Endothelial cell of umbilical vein (primary cell): ENCODE data around the gene XRN2. TPM values are rescaled to one million over a fixed set of nuclear protein-coding genes. Genes with fewer than 3 reads are reported as not detected.

Experiments
- BruUV-seq: library from RNA; stranded (reverse); fragments of 400-500 nt; replicated peaks from 2 replicates; lab custom pipeline; 2021; lab: Mats Ljungman, UMichigan
- CTCF ChIA-PET: fragments of 300-600, 350-600 bp; sonication (Branson Sonifier 250); formaldehyde crosslinking; loops from one replicate; lab custom pipeline; 2021; ENCODE audit warnings: antibody characterized with exemption, inconsistent platforms; lab: Charles Lee
- POLR2A ChIA-PET: fragments of 300-600, 350-600 bp; sonication (Branson Sonifier 250); formaldehyde crosslinking; loops from one replicate; lab custom pipeline; 2021; ENCODE audit warnings: antibody characterized with exemption, inconsistent platforms; lab: Charles Lee
- DNase-seq: peaks from one replicate; pipeline ENCODE4 v3.0.0-alpha.2; 2011; ENCODE audit warnings: low read depth, low spot score
- FAIRE-seq: peaks from 2 replicates; lab custom pipeline; 2011; peaks lifted over from hg19 to GRCh38; lab: Jason Lieb, UNC
- H2AFZ ChIP-seq: 2 replicates; pipeline ENCODE4 v1.6.0; 2012; ENCODE audit warnings: low read depth, low read length, control low read depth, inconsistent platforms
- H3K27ac ChIP-seq: 2 replicates; pipeline ENCODE4 v1.5.1; 2011; ENCODE audit warnings: low read depth, mild to moderate bottlenecking, control low read depth, low read length, moderate library complexity; ENCODE audit not compliant: insufficient read depth
- H3K27me3 ChIP-seq, 2 experiments: 2 replicates each; pipeline versions ENCODE4 v1.6.0 to v1.6.1; 2011; ENCODE audit warnings: low read length in 2 of 2, mixed read lengths in 1 of 2; ENCODE audit not compliant: control insufficient read depth in 2 of 2, insufficient read depth in 2 of 2
- H3K36me3 ChIP-seq, 2 experiments: 2 replicates in 1 of 2; 3 replicates in 1 of 2; pipeline ENCODE4 v1.5.1; 2011; ENCODE audit warnings: low read length in 2 of 2, mild to moderate bottlenecking in 1 of 2, moderate library complexity in 1 of 2; ENCODE audit not compliant: control insufficient read depth in 2 of 2, insufficient read depth in 2 of 2; ENCODE audit errors: extremely low read depth in 1 of 2
- H3K4me1 ChIP-seq: 3 replicates; pipeline ENCODE4 v1.5.1; 2011; ENCODE audit warnings: mild to moderate bottlenecking, low read length; ENCODE audit not compliant: control insufficient read depth, insufficient read depth; ENCODE audit errors: extremely low read depth
- H3K4me2 ChIP-seq: 2 replicates; pipeline ENCODE4 v1.6.1; 2011; ENCODE audit warnings: low read length, control low read depth, mixed read lengths; ENCODE audit not compliant: insufficient read depth
- H3K4me3 ChIP-seq, 3 experiments: fragments of 200-600 bp in 1 of 3; sonication (generic), shearing (Covaris generic) in 1 of 3; replicated peaks in 1 of 3; 2 replicates each; pipeline ENCODE4 v1.5.1; 2011 to 2016; ENCODE audit warnings: control low read depth in 3 of 3, low read length in 3 of 3, mild to moderate bottlenecking in 2 of 3, inconsistent platforms in 1 of 3, low read depth in 1 of 3, moderate library complexity in 1 of 3; ENCODE audit not compliant: insufficient read depth in 1 of 3
- H3K79me2 ChIP-seq: 2 replicates; pipeline ENCODE4 v1.6.0; 2012; ENCODE audit warnings: low read length, inconsistent platforms; ENCODE audit not compliant: control insufficient read depth, insufficient read depth
- H3K9ac ChIP-seq: replicated peaks from 2 replicates; pipeline ENCODE3; 2011; ENCODE audit warnings: low read length, control low read depth; ENCODE audit not compliant: insufficient read depth; ENCODE audit errors: extremely low read depth
- H3K9me1 ChIP-seq: replicated peaks from 3 replicates; pipeline ENCODE4 v1.6.0; 2011; ENCODE audit warnings: mild to moderate bottlenecking, low read length; ENCODE audit not compliant: control insufficient read depth, insufficient read depth; ENCODE audit errors: extremely low read depth
- H3K9me3 ChIP-seq: replicated peaks from 2 replicates; pipeline ENCODE4 v1.5.1; 2012; ENCODE audit warnings: low read length, inconsistent platforms; ENCODE audit not compliant: control insufficient read depth, insufficient read depth
- H4K20me1 ChIP-seq: replicated peaks from 2 replicates; pipeline ENCODE3; 2011; ENCODE audit warnings: mild to moderate bottlenecking, low read length; ENCODE audit not compliant: control insufficient read depth, insufficient read depth; ENCODE audit errors: extremely low read depth
- EZH2 ChIP-seq: IDR thresholded peaks from 2 replicates; pipeline ENCODE4 v1.6.1; 2012; ENCODE audit warnings: borderline replicate concordance, low read depth, mild to moderate bottlenecking, moderate library complexity, low read length, inconsistent platforms; ENCODE audit not compliant: severe bottlenecking
- FOS ChIP-seq: IDR thresholded peaks from 2 replicates; pipeline ENCODE4 v1.6.1; 2011; ENCODE audit warnings: mild to moderate bottlenecking, low read length, moderate library complexity, borderline replicate concordance; ENCODE audit not compliant: insufficient read depth
- GATA2 ChIP-seq: IDR thresholded peaks from 2 replicates; pipeline ENCODE4 v1.7.0; 2011; ENCODE audit warnings: low read depth, mild to moderate bottlenecking, moderate library complexity, mixed read lengths, low read length; ENCODE audit not compliant: insufficient read length, insufficient read depth
- JUN ChIP-seq: IDR thresholded peaks from 2 replicates; pipeline ENCODE4 v1.6.1; 2011; ENCODE audit warnings: borderline replicate concordance, low read depth; ENCODE audit not compliant: insufficient read length, insufficient read depth
- MAX ChIP-seq: IDR thresholded peaks from 2 replicates; pipeline ENCODE4 v1.6.1; 2011; ENCODE audit not compliant: insufficient read depth, insufficient read length
- MYC ChIP-seq: IDR thresholded peaks from one replicate; pipeline ENCODE4 v1.6.1; 2011; ENCODE audit warnings: mild to moderate bottlenecking, low read depth, low read length
- POLR2A ChIP-seq: IDR thresholded peaks from 2 replicates; pipeline ENCODE4 v1.6.1; 2012; ENCODE audit warnings: low read depth, mild to moderate bottlenecking, control low read depth, low read length
- POLR2AphosphoS5 ChIP-seq: IDR thresholded peaks from 2 replicates; pipeline ENCODE4 v1.6.1; 2012; ENCODE audit warnings: low read depth, mild to moderate bottlenecking, control low read depth, low read length, moderate library complexity; ENCODE audit not compliant: insufficient read depth
- dilution Hi-C: fragments of 300-500 bp; cut with MboI; formaldehyde crosslinking; loops from one replicate; pipeline ENCODE4 v1.15.0; 2019; ENCODE audit warnings: low sequenced_read_pairs; ENCODE audit not compliant: extremely low pct_ligation_motif_present
- intact Hi-C: fragments of 100-400 bp; cut with micrococcal nuclease; formaldehyde crosslinking; loops from one replicate; pipeline ENCODE4 v1.10.0; 2022
- polyA plus RNA-seq, 4 experiments: library from polyadenylated mRNA; depleted of rRNA in 3 of 4; stranded (reverse) in 3 of 4; unstranded in 1 of 4; fragments of >200 nt; gene quantifications; 2 replicates each; pipeline versions ENCODE4 v1.2.1 to v1.2.3, GENCODE V29; 2011 to 2012; ENCODE audit warnings: missing spikeins in 1 of 4
- total RNA-seq: library from RNA; stranded (reverse); gene quantifications from 2 replicates; pipeline ENCODE4 v1.2.3, GENCODE V29; 2021
- TF ChIP-seq, protein P1 (sequence below), 2 donors: IDR thresholded peaks; 1 replicate in 1 of 2; 2 replicates in 1 of 2; pipeline ENCODE4 v1.5.1; 2011; ENCODE audit warnings: low read length in 2 of 2, mild to moderate bottlenecking in 2 of 2, moderate library complexity in 2 of 2, control low read depth in 1 of 2, inconsistent platforms in 1 of 2, low read depth in 1 of 2; ENCODE audit not compliant: insufficient read depth in 1 of 2; ENCODE audit errors: extremely low read depth in 1 of 2

Gene XRN2
- total and polyA plus RNA-seq, 2 donors (not counting 3 experiments of a cell fraction or from before 2014, with no cell fraction given): 32.3 to 66.6 TPM

DNA sequence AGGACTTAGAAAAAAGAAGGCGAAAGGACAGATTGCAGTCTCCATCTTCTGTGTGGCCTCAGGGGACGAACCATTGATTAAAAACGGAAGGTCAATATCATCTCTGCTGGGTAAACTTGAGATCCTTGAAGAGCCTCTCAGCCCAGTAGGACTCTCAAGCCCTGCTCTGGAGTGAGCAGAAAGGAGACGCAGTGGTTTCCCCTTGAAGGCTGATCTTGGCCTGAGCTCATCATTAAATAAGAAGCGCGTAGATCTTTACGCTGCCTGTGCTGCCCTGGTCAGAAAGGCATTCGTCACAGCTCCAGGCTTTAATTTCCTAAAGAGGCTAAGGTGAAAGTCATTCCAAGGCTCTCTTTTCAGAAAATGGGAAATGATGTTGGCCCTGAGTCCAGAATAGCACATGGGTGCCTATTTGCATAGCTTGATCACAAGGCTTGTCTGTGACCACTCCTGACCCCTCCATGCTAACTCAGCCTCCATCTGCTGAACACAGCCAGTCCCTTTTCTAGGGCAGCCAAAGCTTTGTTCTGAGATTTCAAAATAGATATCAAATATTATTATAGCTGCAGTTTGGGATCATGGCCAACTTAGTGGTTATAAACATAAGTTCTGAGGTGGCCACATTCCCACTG lies 29.3 kb upstream of the XRN2 start:
- H3K4me2 ChIP-seq: no peak overlapping the region
- no peak overlapping the region for H3K4me3 ChIP-seq
- dilution Hi-C loops: no loop called here
- ChIA-PET CTCF (interaction anchor here (0.9 to 1.1 kb wide), 2 partner anchors 30 to 38 kb away, joined by 3 read pairs; partner anchors contain the start of gene XRN2), POLR2A (no interaction called here)
- no peaks in the 10 kb centered on the region for H3K4me1 ChIP-seq
- H3K27me3 ChIP-seq: peaks cover 0 to 2% of the 10 kb centered on the region in 2 experiments
- no peak overlapping the region for H3K9ac ChIP-seq
- no peaks in the 10 kb centered on the region for H3K36me3 ChIP-seq
- H3K9me1 ChIP-seq: no peaks in the 10 kb centered on the region
- no peaks in the 10 kb centered on the region for H4K20me1 ChIP-seq
- no peak for FAIRE-seq
- H3K27ac ChIP-seq: no peak overlapping the region
- no peak overlapping the region for H2AFZ ChIP-seq
- no TSS peak for BruUV-seq
- H3K79me2 ChIP-seq: no peaks in the 10 kb centered on the region
- TF ChIP-seq, protein P1, sequence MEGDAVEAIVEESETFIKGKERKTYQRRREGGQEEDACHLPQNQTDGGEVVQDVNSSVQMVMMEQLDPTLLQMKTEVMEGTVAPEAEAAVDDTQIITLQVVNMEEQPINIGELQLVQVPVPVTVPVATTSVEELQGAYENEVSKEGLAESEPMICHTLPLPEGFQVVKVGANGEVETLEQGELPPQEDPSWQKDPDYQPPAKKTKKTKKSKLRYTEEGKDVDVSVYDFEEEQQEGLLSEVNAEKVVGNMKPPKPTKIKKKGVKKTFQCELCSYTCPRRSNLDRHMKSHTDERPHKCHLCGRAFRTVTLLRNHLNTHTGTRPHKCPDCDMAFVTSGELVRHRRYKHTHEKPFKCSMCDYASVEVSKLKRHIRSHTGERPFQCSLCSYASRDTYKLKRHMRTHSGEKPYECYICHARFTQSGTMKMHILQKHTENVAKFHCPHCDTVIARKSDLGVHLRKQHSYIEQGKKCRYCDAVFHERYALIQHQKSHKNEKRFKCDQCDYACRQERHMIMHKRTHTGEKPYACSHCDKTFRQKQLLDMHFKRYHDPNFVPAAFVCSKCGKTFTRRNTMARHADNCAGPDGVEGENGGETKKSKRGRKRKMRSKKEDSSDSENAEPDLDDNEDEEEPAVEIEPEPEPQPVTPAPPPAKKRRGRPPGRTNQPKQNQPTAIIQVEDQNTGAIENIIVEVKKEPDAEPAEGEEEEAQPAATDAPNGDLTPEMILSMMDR (IDR thresholded peaks at IDR 0.05; ENCODE audit: extremely low read depth in 1 of 2, insufficient read depth in 1 of 2, low read depth in 1 of 2, low read length in 2 of 2): no peak
- no peak for TF ChIP-seq EZH2
- TF ChIP-seq JUN: no peak
- DNase-seq: peak; percentile 13
- no peaks in the 10 kb centered on the region for H3K9me3 ChIP-seq
- intact Hi-C loops: no loop called here

DNA sequence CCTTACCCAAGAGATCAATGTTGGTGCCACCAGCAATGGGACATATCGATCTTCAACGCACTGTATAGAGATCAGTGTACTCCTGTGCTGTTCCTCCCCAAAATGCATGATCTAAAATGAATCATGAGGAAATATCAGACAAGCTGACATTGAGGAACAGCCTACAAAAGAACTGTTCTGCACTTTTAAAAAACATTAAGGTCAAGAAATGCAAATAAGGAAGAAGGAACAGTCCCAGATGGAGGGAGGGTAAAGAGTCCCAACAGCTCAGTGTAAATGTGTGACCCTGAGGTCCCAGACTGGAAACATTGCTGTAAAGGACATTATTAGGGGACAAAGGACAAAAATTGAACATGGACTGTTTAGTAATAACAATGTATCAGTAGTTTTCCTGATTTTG lies 24.3 kb upstream of the XRN2 start:
- no TSS peak for BruUV-seq
- no peak overlapping the region for H3K9ac ChIP-seq
- DNase-seq: no peak
- H3K4me1 ChIP-seq: no peaks in the 10 kb centered on the region
- no peaks in the 10 kb centered on the region for H3K9me1 ChIP-seq
- FAIRE-seq: no peak
- H3K79me2 ChIP-seq: no peaks in the 10 kb centered on the region
- no peak overlapping the region for H3K4me2 ChIP-seq
- H4K20me1 ChIP-seq: no peaks in the 10 kb centered on the region
- H3K4me3 ChIP-seq: no peak overlapping the region
- intact Hi-C loops: no loop called here
- no peaks in the 10 kb centered on the region for H3K9me3 ChIP-seq
- ChIA-PET CTCF (no interaction called here), POLR2A (no interaction called here)
- H3K27me3 ChIP-seq: peaks cover 0 to 2% of the 10 kb centered on the region in 2 experiments
- H3K36me3 ChIP-seq: no peaks in the 10 kb centered on the region
- no peak overlapping the region for H2AFZ ChIP-seq
- no peak overlapping the region for H3K27ac ChIP-seq
- TF ChIP-seq JUN (no peak), FOS (no peak), EZH2 (no peak), GATA2 (no peak), MAX (no peak), POLR2A (no peak), MYC (no peak), POLR2AphosphoS5 (no peak)
- TF ChIP-seq, protein P1 (IDR thresholded peaks at IDR 0.05; ENCODE audit: extremely low read depth in 1 of 2, insufficient read depth in 1 of 2, low read depth in 1 of 2, low read length in 2 of 2): no peak
- dilution Hi-C loops: no loop called here
